Measurements from ENCODE around the gene EIF2S3.
"Not testable (repeated sequence)": the region's sequence is repeated elsewhere in the genome, so short reads cannot be mapped to it uniquely, and the experiment has no call there.

The EIF2S3 gene

DNA sequence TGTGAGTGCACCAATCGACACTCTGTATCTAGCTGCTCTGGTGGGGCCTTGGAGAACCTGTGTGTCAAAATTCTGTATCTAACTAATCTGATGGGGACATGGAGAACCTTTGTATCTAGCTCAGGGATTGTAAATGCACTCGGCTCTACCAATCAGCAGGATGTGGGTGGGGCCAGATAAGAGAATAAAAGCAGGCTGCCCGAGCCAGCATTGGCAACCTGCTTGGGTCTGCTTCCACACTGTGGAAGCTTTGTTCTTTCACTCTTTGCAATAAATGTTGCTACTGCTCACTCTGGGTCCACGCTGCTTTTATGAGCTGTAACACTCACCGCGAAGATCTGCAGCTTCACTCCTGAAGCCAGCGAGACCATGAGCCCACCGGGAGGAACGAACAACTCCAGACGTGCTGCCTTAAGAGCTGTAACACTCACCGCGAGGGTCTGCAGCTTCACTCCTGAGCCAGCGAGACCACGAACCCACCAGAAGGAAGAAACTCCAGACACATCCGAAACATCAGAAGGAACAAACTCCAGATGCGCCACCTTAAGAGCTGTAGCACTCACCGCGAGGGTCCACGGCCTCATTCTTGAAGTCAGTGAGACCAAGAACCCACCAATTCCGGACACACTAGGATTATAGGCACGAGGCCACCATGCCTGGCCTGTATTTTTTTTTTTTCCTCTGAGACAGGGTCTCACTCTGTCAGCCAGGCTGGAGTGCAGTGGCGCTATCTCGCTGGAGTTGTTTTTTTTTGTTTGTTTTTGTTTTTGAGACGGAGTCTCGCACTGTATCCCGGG, 4.0 kb upstream of the EIF2S3 start:
- DNase-seq: not testable (repeated sequence)

DNA sequence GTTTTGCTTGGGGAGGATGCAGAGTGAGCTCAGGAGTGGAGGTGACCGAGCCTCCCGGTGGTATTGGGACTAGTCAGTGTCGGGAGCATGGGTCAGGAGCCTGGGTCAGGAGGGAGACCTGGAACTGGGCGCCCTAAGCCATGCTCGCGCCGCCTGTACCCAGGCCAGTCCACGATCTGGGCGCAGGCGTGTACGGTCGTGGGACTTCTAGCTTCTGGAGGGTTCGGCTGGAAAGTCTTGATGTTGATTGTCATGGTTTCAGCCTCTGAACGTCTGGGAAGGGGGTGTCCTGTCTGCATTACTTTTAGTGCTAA, 244 bp downstream of the EIF2S3 start:
- DNase-seq: no peak

DNA sequence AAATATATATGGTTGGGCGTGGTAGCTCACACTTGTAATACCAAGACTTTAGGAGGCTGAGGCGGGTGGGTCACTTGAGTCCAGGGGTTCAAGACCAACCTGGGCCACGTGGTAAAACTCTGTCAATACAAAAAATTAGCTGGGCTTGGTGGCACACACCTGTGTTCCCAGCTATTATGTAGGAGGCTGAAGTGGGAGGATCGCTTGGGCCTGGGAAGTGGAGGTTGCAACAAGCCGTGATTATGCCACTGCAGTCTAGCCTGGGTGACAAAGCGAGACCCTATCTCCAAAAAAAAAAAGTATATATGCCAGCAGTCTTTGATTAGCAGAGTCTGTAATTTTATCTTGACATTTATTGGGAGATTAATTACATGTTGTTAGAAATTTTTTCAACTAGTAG, 8.7 kb downstream of the EIF2S3 start:
- DNase-seq: no peak

DNA sequence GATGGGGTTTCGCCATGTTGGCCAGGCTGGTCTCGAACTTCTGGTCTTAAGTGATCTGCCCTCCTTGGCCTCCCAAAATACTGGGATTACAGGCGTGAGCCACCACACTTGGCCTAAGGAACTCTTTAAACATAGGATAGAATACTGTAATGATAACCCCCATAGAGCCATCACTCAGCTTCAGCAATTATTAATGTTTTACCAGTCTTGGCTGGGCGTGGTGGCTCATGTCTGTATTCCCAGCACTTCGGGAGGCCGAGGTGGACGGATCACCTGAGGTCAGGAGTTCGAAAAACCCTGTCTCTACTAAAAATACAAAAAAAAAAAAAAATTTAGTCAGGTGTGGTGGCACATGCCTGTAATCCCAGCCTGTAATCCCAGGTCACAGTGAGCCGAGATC, 15.1 kb downstream of the EIF2S3 start:
- no peak for DNase-seq

DNA sequence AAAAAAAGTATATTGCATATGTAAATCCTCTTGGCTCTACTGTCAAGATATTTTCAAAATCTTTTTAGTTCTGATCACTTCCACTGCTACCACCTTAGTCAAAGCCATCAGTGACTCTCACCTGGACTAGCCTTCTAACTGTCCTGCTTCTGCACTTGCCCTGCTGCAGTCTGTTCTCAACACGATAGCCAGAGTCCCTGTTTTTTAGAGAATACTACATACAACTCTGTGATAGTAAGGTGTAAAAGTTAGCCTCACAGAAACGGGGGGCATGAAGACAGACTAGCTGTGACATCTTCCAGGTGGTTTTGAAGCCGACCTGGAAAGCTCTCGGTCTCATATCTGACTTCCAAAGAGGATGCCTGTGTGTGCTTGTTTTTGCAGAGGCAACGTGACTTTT, 24.7 kb downstream of the EIF2S3 start:
- DNase-seq: no peak

DNA sequence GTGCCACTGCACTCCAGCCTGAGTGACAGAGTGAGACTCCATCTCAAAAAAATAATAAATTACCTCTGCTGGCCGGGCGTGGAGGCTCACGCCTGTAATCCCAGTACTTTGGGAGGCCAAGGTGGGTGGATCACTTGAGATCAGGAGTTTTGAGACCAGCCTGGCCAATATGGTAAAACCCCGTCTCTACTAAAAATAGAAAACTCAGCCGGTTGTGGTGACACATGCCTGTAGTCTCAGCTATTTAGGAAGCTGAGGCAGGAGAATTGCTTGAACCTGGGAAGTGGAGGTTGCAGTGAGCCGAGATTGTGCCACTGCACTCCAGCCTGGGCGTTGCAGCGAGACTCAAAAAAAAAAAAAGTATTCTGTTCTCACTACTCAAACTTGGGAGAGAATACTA, 25.5 kb downstream of the EIF2S3 start:
- not testable (repeated sequence) for DNase-seq

DNA sequence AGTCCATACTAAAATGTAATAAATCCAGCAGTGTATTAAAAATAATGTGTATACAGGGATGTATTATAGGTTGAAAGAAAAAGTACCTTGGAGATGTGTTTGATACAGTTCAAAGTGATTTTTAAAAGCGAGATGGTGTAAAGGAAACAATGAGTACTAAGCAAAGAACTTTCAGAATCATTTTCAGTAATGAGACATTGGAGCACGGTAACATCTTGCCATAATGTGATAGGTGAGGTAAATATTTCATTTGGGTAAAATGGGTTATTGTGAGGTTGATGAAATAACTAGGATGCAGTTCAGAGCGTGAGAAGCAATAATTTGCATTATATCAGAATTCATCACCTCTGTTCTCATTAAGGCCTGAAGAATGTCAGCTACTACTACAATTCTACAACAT, 25.9 kb downstream of the EIF2S3 start:
- no peak for DNase-seq

DNA sequence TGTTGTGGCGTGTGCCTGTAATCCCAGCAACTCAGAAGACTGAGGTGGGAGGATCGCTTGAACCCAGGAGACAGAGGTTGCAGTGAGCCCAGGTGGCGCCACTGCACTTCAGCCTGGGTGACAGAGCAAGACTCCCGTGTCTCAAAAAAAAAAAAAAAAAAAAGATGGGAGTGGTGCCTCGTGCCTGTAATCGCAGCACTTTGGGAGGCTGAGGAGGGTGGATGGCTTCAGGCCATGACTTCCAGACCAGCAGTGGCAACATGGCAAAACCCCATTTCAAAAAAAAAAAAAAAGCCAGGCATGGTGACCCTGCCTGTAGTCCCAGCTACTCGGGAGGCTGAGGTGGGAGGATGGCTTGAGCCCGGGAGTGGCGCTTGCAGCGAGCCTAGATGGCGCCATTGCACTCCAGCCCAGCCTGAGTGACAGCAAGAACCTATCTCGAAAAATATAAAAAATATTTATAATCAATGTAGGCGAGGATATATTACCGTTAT, 27.0 kb downstream of the EIF2S3 start:
- DNase-seq: peak; percentile 39

DNA sequence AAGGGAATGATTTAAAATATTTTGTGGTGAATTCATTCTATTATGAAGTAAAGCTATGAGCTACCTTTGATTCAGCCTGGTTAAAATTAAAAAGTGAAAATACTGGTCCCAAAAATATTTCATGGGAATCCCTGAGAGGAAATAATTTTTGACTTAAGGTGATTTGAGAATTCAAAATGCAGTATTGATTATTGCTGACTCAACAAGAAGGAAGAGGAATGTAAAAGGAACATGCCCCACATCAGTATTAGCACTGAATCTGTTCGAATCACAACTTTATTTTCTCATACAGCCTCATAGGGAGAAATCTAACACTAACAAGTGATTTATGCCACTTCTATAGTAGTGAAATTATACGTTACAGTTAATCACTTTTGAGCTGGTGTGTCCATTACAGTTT, 27.7 kb downstream of the EIF2S3 start:
- DNase-seq: no peak

DNA sequence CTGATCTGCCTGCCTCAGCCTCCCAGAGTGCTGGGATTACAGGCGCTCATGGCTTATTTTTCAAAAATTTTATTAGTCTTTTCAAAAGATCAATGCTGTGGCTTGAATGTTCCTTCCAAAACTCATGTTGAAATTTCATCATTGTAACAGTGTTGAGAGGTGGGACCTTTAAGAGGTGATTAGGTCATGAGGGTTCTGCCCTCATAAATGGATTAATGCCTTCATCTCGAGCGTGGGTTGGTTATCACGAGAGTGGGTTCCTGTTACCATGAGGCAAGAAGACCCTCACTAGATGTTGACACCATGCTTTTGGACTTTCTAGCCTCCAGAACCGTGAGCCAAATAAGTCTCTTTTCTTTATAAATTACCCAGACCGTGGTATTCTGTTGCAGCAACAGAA, 30.3 kb downstream of the EIF2S3 start:
- DNase-seq: no peak

DNA sequence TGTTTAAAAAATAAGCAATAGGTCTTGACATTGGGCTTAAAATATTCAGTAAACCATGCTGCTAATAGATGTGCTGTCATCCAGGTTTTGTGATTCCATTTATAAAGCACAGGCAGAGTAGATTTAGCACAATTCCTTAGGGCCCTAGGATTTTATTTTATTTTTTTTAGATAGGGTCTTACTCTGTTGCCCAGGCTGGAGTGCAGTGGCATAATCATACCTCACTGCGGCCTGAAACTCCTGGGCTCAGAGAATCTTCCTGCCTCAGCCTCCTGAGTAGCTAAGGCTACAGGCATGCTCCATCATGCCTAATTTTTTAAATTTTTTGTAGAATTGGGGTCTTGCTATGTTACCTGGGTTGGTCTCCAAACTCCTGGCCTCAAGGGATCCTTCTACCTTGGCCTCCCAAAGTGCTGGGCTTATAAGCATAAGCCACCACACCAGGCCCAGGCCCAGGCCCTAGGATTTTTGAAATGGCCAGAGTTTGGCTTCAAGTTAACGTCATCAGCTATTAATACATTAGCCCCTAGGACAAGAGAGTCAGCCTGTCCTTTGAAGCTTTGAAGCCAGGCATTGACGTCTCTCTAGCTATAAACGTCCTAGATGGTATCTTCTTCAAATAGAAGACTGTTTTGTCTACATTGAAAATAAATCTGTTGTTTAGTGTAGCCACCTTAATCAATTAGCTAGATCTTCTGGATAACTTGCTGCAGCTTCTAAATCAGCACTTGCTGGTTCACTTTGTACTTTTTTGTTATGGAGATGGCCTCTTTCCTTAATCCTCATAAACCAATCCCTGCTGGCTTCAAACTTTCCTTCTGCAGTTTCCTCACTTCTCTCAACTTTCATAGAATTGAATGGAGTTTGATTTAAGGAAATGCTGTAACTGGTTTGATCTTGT, 35.8 kb downstream of the EIF2S3 start:
- no peak for DNase-seq

DNA sequence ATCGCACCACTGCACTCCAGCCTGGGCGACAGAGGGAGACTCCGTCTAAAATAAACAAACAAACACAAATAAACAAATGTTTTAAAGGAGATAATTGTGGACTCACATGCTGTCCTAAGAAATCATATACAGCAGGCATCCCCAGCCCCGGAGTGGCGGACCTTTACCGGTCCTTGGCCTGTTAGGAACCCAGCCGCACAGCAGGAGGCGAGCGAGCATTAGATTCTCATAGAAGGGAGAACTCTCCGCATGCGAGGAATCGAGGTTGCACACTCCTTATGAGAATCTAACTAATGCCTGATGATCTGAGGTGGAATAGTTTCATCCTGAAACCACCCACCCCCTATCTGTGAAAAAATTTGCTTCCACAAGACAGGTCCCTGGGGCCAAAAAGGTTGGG, 39.0 kb downstream of the EIF2S3 start:
- DNase-seq: no peak

DNA sequence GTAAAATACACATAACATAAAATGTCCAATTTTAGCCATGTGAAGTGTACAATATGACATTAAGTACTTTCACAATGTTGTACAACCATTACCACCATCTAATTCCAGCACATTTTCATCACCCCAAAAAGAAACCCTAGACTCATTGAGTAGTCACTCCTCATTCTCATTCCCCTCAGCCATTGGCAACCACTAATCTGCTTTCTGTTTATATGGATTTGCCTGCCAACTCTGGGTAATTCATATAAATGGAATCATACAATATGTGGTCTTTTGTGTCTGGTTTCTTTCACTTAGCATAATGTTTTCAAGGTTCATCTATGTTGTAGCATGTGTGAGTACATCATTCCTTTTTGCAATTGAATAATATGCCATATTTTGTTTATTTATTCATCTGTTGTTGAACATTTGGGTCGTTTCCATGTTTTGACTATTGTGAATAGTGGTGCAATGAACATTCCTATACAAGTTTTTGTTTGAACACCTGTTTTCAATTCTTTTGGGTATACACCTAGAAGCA, 43.0 kb downstream of the EIF2S3 start:
- no peak for DNase-seq

DNA sequence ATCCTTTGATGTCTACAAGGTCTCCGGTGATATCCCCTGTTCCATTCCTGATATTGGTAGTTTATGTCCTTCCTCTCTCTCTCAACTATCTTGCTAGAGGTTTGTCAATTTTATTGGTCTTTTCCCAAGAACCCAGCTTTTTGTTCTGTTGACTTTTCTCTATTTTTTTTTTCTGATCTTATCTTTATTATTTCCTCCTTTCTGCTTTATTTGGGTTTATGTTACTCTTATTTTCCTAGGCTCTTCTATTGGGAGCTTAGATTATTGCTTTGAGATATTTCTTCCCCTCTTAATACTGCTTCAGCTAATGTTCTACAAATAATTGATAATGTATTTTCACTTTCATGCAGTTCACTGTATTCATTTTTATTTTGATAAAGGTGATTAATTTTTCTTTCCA, 44.2 kb downstream of the EIF2S3 start:
- no peak for DNase-seq

DNA sequence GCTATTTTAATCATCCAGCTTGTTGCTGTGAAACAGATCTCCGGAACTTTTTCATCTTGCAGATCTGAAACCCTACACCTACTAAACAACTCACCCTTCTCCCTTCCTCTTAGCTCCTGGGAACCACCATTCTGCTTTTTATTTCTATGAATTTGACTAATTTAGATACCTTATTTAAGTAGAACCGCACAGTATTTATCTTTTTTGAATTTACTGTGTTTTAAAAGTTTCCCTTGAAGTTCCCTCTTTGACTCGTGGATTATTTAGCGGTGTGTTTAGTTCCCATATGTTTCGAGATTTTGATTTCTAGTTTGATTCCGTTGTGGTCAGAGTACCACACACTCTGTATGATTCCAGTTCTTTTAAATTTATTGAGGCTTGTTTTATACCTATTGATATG, 44.6 kb downstream of the EIF2S3 start:
- no peak for DNase-seq

DNA sequence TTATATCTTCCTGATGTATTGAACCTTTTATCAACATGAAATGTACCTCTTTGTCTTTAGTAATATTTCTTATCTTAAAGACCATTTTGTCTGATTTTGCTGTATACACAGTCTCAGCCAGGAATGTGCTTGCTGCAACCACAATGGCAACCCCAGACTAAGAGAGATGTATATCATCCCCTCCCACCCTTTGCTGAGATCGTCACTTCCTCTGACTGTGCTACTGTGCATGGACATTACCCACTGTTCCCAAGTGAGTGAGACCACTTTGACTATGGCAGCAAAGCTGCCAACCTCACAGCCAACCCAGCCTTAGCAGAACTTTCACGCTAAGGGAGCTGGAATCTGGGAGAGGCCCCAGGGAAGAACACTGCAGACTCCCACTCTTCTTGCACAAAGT, 46.0 kb downstream of the EIF2S3 start:
- no peak for DNase-seq

DNA sequence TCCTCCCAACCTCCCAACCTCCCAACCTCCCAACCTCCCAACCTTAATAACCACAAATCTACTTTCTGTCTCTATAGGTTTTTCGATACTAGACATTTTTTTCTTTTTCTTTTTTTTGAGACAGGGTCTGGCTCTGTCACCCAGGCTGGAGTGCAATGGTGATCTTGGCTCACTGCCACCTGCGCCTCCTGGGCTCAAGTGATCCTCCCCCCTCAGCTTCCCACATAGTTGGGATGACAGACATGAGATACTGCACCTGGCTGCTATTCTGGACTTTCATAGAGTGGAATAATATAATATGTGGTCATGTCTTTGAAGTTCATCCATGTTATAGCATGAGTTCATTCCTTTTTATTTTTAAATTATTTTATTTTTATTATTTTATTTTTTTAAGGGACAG, 55.3 kb downstream of the EIF2S3 start:
- no peak for DNase-seq

DNA sequence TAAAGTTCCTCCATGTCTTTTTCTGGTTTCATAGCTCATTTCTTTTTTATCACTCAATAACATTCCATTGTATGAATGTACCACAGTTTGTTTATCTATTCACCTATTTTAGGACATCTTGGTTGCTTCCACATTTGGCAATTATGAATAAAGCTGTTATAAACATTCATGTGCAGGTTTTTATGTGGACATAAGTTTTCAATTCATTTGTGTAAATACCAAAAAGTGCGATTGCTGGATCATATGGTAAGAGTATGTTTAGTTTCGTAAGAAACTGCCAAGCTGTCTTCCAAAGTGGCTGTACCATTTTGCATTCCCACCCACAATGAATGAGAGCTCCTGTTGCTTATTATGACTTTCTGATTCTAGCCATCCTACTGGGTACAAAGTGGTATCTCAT, 58.4 kb downstream of the EIF2S3 start:
- no peak for DNase-seq

DNA sequence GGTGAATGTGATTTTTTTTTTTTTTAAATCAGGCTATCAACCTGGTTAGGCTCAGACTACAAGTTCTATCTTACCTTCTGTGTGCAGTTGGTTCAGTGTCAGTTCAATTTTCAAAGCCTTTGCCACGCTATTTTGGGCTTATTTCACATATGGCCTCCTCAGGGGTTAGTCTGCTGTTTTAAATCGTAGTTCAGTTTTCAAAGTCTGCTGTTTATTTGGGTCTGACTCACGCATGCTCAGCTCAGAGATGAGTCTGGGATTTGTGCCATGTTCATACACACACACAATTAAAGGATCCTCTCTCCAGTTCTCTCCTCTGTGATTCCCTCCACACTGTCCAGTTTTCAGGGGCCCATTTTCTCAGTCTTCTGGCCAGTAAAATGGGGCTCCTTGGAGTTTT, 62.5 kb downstream of the EIF2S3 start:
- DNase-seq: no peak

DNA sequence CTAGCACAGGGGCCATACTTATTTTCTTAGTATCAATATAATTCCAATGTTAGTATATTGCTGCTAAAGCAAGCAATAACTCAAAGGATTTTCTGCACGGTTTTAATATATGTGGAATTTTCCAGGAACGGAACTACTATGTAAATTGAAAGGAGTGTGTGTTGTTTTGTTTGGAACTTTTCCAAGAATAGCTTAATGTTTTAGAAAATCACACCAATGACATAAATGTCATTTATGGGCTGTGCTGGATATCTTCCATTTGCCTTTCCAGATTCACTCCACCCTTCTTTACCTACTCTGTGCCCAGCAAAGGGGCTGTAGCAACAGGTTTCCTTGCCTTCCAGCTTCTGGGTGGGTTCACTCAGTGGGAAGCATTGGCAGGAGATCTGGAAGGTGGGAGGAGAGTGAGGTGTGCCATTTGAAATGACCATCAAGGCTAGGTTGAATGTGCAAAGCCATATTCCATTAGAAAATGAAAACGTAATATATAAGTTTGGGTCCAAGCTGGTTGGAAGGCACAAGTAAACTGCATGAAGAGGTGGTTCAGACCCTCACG, 69.6 kb downstream of the EIF2S3 start:
- no peak for DNase-seq

DNA sequence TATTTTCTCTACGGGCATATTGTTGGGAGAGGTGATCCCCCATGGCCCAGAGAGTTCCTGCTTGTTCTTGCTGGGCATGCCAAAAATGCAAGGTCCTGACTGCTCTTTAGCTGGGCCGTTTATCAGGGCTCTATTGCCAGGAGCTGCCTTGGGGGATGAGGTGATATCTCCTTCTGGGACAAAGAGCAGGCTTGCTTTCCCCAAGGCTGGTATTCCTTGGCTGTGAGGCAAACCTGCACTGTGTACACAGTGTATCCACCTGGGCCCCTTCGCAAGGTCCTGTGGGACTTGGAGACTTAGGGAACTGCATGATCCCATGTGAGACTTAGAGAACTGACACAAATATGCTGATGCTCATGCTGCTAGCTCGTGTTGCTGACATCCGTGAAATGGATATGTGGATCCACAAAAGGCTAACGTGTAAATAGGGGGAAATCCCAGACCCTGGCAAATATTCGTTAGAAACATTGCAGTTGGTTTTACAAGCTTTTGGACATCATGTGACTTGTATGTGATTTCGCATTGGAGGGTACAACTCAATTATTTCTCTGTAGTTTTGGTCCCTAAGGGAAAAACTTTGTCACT, 70.4 kb downstream of the EIF2S3 start:
- DNase-seq: no peak
